Endothelial cell of umbilical vein (primary cell): Measurements from ENCODE around the gene RBPJ. TPM values are rescaled to one million over a fixed set of nuclear protein-coding genes. Genes with fewer than 3 reads are reported as not detected.

Experiments used
- BruUV-seq: library from RNA; stranded (reverse); fragments of 400-500 nt; replicated peaks from 2 replicates; lab custom pipeline; 2021; lab: Mats Ljungman, UMichigan
- CTCF ChIA-PET: fragments of 300-600, 350-600 bp; sonication (Branson Sonifier 250); formaldehyde crosslinking; loops from one replicate; lab custom pipeline; 2021; ENCODE audit warnings: antibody characterized with exemption, inconsistent platforms; lab: Charles Lee
- POLR2A ChIA-PET: fragments of 300-600, 350-600 bp; sonication (Branson Sonifier 250); formaldehyde crosslinking; loops from one replicate; lab custom pipeline; 2021; ENCODE audit warnings: antibody characterized with exemption, inconsistent platforms; lab: Charles Lee
- DNase-seq: peaks from one replicate; pipeline ENCODE4 v3.0.0-alpha.2; 2011; ENCODE audit warnings: low read depth, low spot score
- FAIRE-seq: peaks from 2 replicates; lab custom pipeline; 2011; peaks lifted over from hg19 to GRCh38; lab: Jason Lieb, UNC
- H2AFZ ChIP-seq: 2 replicates; pipeline ENCODE4 v1.6.0; 2012; ENCODE audit warnings: low read depth, low read length, control low read depth, inconsistent platforms
- H3K27ac ChIP-seq: 2 replicates; pipeline ENCODE4 v1.5.1; 2011; ENCODE audit warnings: low read depth, mild to moderate bottlenecking, control low read depth, low read length, moderate library complexity; ENCODE audit not compliant: insufficient read depth
- H3K27me3 ChIP-seq, 2 experiments: 2 replicates each; pipeline versions ENCODE4 v1.6.0 to v1.6.1; 2011; ENCODE audit warnings: low read length in 2 of 2, mixed read lengths in 1 of 2; ENCODE audit not compliant: control insufficient read depth in 2 of 2, insufficient read depth in 2 of 2
- H3K36me3 ChIP-seq, 2 experiments: 2 replicates in 1 of 2; 3 replicates in 1 of 2; pipeline ENCODE4 v1.5.1; 2011; ENCODE audit warnings: low read length in 2 of 2, mild to moderate bottlenecking in 1 of 2, moderate library complexity in 1 of 2; ENCODE audit not compliant: control insufficient read depth in 2 of 2, insufficient read depth in 2 of 2; ENCODE audit errors: extremely low read depth in 1 of 2
- H3K4me1 ChIP-seq: 3 replicates; pipeline ENCODE4 v1.5.1; 2011; ENCODE audit warnings: mild to moderate bottlenecking, low read length; ENCODE audit not compliant: control insufficient read depth, insufficient read depth; ENCODE audit errors: extremely low read depth
- H3K4me2 ChIP-seq: 2 replicates; pipeline ENCODE4 v1.6.1; 2011; ENCODE audit warnings: low read length, control low read depth, mixed read lengths; ENCODE audit not compliant: insufficient read depth
- H3K4me3 ChIP-seq, 3 experiments: fragments of 200-600 bp in 1 of 3; sonication (generic), shearing (Covaris generic) in 1 of 3; replicated peaks in 1 of 3; 2 replicates each; pipeline ENCODE4 v1.5.1; 2011 to 2016; ENCODE audit warnings: control low read depth in 3 of 3, low read length in 3 of 3, mild to moderate bottlenecking in 2 of 3, inconsistent platforms in 1 of 3, low read depth in 1 of 3, moderate library complexity in 1 of 3; ENCODE audit not compliant: insufficient read depth in 1 of 3
- H3K79me2 ChIP-seq: 2 replicates; pipeline ENCODE4 v1.6.0; 2012; ENCODE audit warnings: low read length, inconsistent platforms; ENCODE audit not compliant: control insufficient read depth, insufficient read depth
- H3K9ac ChIP-seq: replicated peaks from 2 replicates; pipeline ENCODE3; 2011; ENCODE audit warnings: low read length, control low read depth; ENCODE audit not compliant: insufficient read depth; ENCODE audit errors: extremely low read depth
- H3K9me1 ChIP-seq: replicated peaks from 3 replicates; pipeline ENCODE4 v1.6.0; 2011; ENCODE audit warnings: mild to moderate bottlenecking, low read length; ENCODE audit not compliant: control insufficient read depth, insufficient read depth; ENCODE audit errors: extremely low read depth
- H3K9me3 ChIP-seq: replicated peaks from 2 replicates; pipeline ENCODE4 v1.5.1; 2012; ENCODE audit warnings: low read length, inconsistent platforms; ENCODE audit not compliant: control insufficient read depth, insufficient read depth
- H4K20me1 ChIP-seq: replicated peaks from 2 replicates; pipeline ENCODE3; 2011; ENCODE audit warnings: mild to moderate bottlenecking, low read length; ENCODE audit not compliant: control insufficient read depth, insufficient read depth; ENCODE audit errors: extremely low read depth
- CTCF ChIP-seq, 2 donors: IDR thresholded peaks; 1 replicate in 1 of 2; 2 replicates in 1 of 2; pipeline ENCODE4 v1.5.1; 2011; ENCODE audit warnings: low read length in 2 of 2, mild to moderate bottlenecking in 2 of 2, moderate library complexity in 2 of 2, control low read depth in 1 of 2, inconsistent platforms in 1 of 2, low read depth in 1 of 2; ENCODE audit not compliant: insufficient read depth in 1 of 2; ENCODE audit errors: extremely low read depth in 1 of 2
- EZH2 ChIP-seq: IDR thresholded peaks from 2 replicates; pipeline ENCODE4 v1.6.1; 2012; ENCODE audit warnings: borderline replicate concordance, low read depth, mild to moderate bottlenecking, moderate library complexity, low read length, inconsistent platforms; ENCODE audit not compliant: severe bottlenecking
- FOS ChIP-seq: IDR thresholded peaks from 2 replicates; pipeline ENCODE4 v1.6.1; 2011; ENCODE audit warnings: mild to moderate bottlenecking, low read length, moderate library complexity, borderline replicate concordance; ENCODE audit not compliant: insufficient read depth
- GATA2 ChIP-seq: IDR thresholded peaks from 2 replicates; pipeline ENCODE4 v1.7.0; 2011; ENCODE audit warnings: low read depth, mild to moderate bottlenecking, moderate library complexity, mixed read lengths, low read length; ENCODE audit not compliant: insufficient read length, insufficient read depth
- JUN ChIP-seq: IDR thresholded peaks from 2 replicates; pipeline ENCODE4 v1.6.1; 2011; ENCODE audit warnings: borderline replicate concordance, low read depth; ENCODE audit not compliant: insufficient read length, insufficient read depth
- MAX ChIP-seq: IDR thresholded peaks from 2 replicates; pipeline ENCODE4 v1.6.1; 2011; ENCODE audit not compliant: insufficient read depth, insufficient read length
- MYC ChIP-seq: IDR thresholded peaks from one replicate; pipeline ENCODE4 v1.6.1; 2011; ENCODE audit warnings: mild to moderate bottlenecking, low read depth, low read length
- POLR2A ChIP-seq: IDR thresholded peaks from 2 replicates; pipeline ENCODE4 v1.6.1; 2012; ENCODE audit warnings: low read depth, mild to moderate bottlenecking, control low read depth, low read length
- POLR2AphosphoS5 ChIP-seq: IDR thresholded peaks from 2 replicates; pipeline ENCODE4 v1.6.1; 2012; ENCODE audit warnings: low read depth, mild to moderate bottlenecking, control low read depth, low read length, moderate library complexity; ENCODE audit not compliant: insufficient read depth
- dilution Hi-C: fragments of 300-500 bp; cut with MboI; formaldehyde crosslinking; loops from one replicate; pipeline ENCODE4 v1.15.0; 2019; ENCODE audit warnings: low sequenced_read_pairs; ENCODE audit not compliant: extremely low pct_ligation_motif_present
- intact Hi-C: fragments of 100-400 bp; cut with micrococcal nuclease; formaldehyde crosslinking; loops from one replicate; pipeline ENCODE4 v1.10.0; 2022
- polyA plus RNA-seq, 4 experiments: library from polyadenylated mRNA; depleted of rRNA in 3 of 4; stranded (reverse) in 3 of 4; unstranded in 1 of 4; fragments of >200 nt; gene quantifications; 2 replicates each; pipeline versions ENCODE4 v1.2.1 to v1.2.3, GENCODE V29; 2011 to 2012; ENCODE audit warnings: missing spikeins in 1 of 4
- total RNA-seq: library from RNA; stranded (reverse); gene quantifications from 2 replicates; pipeline ENCODE4 v1.2.3, GENCODE V29; 2021

Gene RBPJ
- total and polyA plus RNA-seq, 2 donors (not counting 3 experiments of a cell fraction or from before 2014, with no cell fraction given), result 17.0 to 42.9 TPM

DNA sequence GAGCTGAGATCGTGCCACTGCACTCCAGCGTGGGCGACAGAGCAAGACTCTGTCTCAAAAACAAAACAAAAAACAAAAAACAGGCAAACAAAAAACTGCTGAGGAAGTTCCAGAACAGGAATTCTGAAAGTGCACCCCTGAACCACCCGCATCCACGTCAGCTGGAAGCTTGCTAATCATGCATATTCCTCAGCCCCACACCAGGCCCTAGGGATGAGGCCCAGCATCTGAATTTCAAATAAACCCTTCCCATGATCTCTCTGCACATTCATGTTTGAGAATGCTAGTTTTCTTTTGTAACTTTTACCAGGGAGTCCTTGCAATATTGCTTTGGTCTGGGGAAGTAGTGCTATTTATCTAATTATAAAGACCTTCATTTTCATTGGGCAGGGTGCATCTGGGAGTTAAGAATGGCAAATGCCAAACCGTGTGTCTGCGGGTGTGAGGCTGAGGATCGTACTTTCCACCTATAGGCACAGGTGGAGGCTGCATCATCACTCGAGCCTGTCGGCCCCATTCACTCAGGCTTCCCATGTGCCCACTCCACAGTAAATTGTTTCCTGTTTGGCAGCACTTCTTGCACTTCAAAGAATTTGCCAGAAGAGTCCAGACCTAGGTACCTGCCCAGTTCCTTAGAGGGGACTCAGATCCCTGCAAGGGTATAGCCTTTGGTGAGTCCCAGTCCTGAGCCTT, 145.9 kb downstream of the RBPJ start:
- Histone ChIP-seq H2AFZ (no peak overlapping the region), H3K4me2 (no peak overlapping the region), H3K4me1 (no peaks in the 10 kb centered on the region), H4K20me1 (no peaks in the 10 kb centered on the region), H3K27ac (no peak overlapping the region), H3K79me2 (no peaks in the 10 kb centered on the region), H3K27me3 (peaks cover 6 to 13% of the 10 kb centered on the region in 2 experiments), H3K36me3 (no peaks in the 10 kb centered on the region), H3K9me1 (no peaks in the 10 kb centered on the region), H3K4me3 (no peak overlapping the region), H3K9me3 (no peaks in the 10 kb centered on the region), H3K9ac (no peak overlapping the region)
- POLR2A ChIA-PET, result no interaction called here
- DNase-seq (no peak), FAIRE-seq (no peak)
- BruUV-seq, result no TSS peak
- no peak for TF ChIP-seq JUN
- TF ChIP-seq CTCF (IDR thresholded peaks at IDR 0.05; ENCODE audit: extremely low read depth in 1 of 2, insufficient read depth in 1 of 2, low read depth in 1 of 2, low read length in 2 of 2), result no peak
- TF ChIP-seq MYC, result no peak
- TF ChIP-seq FOS, result no peak
- TF ChIP-seq POLR2AphosphoS5, result no peak
- no peak for TF ChIP-seq EZH2
- TF ChIP-seq GATA2, result no peak
- TF ChIP-seq MAX, result no peak
- TF ChIP-seq POLR2A, result no peak
- dilution Hi-C loops, result no loop called here
- CTCF ChIA-PET, result no interaction called here
- intact Hi-C loops, result no loop called here
